Endothelial cell of hepatic sinusoid (primary cell): ENCODE data around the gene MYH11.

ENCODE experiments used
- in situ Hi-C: cut with HindIII; loops from 2 replicates; pipeline ENCODE4 v1.10.0; 2017; ENCODE audit warnings: low sequenced_read_pairs

Gene MYH11

GRCh38 chr16:15856901-15857698, at the start of gene MYH11:
MYH11 (minus strand) TSS chr16:15857028; CDS start chr16:15838252, 18,776 bp downstream.
- in situ Hi-C loops, result no loop called here

DNA sequence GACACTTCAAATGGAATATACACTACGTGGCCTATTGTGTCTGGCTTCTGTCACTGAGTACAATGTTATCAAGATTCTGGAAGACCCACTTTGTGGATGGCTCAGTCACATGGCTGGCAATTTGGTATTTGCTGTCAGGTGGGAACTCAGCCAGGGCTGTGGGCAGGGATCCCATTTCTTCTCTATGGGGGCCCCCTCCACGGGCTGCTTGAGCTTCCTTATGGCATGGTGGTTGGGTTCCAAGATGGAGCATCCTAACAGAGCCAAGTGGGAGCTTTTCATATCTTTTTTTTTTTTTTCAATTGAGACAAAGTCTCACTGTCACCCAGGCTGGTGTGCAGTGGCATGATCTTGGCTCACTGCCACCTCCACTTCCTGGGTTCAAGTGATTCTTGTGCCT, 49.6 kb upstream of the MYH11 start:
- in situ Hi-C loops, result no loop called here

GRCh38 chr16:15903960-15904359, 47.1 kb upstream of the MYH11 start:
- in situ Hi-C loops, result no loop called here

DNA sequence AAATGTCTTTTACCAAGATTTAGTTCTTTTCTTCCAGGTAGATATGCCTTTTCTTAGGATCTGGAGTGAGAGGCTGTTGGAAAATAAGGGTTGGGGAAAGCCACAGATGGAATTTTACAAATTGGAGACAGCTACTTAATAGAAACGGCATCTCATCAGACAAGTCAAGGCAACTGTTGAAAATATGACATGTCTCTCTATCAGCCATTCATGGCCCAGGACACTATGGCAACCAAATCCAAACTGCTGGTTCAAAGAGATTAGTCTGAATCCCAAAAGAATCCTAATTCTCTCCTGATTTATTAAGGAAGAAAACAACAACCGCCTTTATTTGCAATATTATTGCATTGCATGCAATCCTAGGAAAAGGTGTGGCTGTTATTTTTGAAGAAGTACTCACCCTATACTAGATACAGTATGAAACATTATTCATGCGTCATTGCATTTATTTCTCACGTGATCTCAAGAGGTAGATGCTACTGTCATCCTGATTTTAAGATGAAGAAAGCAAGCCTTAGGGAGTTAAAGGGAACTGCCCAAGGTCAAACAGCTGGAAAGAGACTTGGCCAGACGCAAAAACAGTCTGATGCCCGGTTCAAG, 44.2 kb upstream of the MYH11 start:
- in situ Hi-C loops, result no loop called here

DNA sequence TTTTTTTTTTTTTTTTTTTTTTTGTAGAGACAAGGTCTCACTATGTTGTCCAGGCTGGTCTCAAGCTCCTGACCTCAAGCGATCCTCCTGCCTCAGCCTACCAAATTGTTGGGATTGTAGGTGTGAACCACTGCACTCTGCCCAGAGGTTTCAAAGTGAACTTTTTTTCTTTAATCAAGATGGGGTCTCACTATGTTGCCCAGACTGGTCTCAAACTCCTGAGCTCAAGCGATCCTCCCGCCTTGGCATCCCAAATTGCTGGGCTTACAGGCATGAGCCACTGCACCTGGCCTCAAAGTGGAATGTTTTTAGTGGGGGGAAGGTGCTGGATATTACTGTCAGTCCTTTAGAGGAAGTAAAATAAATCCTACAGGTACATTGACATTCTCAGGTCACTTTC, 43.5 kb upstream of the MYH11 start:
- in situ Hi-C loops, result no loop called here

GRCh38 chr16:15899538-15900100, 42.8 kb upstream of the MYH11 start:
- in situ Hi-C loops, result loop anchor here (25.0 kb wide), 1 partner anchor 88 kb away; no protein-coding TSS in a partner anchor

GRCh38 chr16:15898654-15899053, 41.8 kb upstream of the MYH11 start:
- in situ Hi-C loops, result loop anchor here (25.0 kb wide), 1 partner anchor 89 kb away; no protein-coding TSS in a partner anchor

DNA sequence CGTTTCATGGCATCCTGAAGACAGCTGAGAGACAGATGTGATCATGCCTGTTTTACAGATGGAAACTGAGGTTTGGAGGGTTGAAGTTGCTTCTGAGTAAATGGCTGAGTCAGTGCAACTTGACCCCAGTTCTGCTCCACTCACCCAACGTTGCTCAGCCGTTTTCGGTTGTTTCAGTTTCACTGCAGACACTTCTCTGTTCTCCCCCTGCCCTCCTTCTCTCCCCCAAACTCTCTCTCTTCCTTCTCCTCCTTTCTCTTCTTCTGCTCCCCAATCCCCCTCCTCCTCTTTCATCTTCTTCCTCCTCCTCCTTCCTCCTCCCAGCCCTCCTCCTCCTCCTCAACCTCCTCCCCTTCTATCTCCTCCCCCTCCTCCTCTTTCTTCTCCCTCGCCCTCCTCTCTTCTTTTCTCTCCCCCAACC, 41.0 kb upstream of the MYH11 start:
- in situ Hi-C loops, result loop anchor here (25.0 kb wide), 1 partner anchor 89 kb away; no protein-coding TSS in a partner anchor

DNA sequence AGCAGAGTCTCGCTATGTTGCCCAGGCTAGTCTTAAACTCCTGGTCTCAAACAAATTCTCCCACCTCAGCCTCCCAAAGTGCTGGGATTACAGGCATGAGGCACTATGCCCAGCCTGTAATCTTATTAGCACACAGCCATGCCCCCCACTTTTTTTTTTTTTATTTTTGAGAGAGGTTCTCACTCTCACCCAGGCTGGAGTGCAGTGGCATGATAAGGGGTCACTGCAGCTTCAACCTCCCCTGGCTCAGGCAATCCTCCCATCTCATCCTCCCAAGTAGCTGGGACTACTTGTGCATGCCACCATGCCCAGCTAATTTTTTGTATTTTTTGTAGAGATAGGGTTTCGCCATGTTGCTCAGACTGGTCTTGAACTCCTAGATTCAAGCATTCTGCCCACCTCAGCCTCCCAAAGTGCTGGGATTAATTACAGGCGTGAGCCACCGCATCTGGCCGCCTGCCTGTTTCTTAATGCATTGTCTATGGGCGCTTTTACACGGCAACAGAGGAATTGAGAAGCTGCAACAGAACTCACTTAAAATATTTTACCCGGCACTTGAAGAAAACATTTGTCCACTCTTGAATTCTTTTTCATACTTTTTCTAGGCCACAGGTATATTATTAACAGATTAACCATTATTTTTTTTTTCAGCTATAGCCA, 40.4 kb upstream of the MYH11 start:
- in situ Hi-C loops, result loop anchor here (25.0 kb wide), 1 partner anchor 90 kb away; no protein-coding TSS in a partner anchor

DNA sequence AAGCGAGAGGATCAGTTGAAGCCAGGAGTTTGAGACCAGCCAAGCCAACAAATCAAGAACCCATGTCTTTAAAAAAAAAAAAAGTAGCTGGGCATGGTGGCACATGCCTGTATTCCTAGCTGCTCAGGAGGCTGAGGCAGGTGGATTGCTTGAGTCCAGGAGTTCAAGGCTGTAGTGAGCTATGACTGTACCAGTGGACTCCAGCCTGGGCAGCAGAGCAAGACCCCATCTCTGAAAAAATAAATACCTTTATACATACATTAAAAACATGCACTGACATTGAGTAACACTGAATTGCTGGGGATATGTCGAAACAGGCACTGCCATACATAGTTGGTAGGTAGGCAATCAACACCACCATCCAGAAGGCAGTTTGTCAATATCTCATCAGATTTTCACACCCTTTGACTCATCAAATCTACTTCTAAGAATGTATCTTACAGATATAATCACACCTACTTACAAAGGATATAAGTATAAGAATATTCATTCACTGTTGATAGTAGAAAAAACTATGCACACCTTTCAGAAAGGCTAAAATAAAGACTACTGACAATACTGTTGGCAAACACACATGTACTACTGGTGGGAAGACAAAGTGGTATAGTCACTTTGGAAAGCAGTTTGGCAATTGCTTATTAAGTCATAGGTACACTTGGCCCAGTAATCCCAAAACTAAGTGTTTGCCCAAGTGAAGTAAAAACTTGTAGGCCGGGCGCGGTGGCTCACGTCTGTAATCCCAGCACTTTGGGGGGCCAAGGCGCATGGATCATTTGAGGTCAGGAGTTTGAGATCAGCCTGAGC, 37.9 kb upstream of the MYH11 start:
- in situ Hi-C loops, result loop anchor here (25.0 kb wide), 1 partner anchor 93 kb away; no protein-coding TSS in a partner anchor

DNA sequence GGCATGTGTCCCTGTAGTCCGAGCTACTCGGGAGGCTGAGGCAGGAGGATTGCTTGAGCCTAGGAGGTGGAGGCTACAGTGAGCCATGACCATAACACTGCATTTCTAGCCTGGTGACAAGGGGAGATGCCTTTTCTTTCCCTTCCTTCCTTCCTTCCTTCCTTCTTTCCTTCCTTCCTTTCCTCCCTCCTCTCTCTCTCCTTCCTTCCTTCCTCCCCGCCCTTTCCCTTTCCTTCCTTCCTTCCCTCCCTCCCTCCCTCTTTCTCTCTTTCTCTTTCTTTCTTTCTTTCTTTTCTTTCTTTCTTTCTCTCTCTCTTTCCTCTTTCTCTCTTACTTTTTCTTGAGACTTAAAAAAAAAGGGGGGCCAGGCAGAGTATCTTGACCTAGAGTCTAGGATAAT, 34.7 kb upstream of the MYH11 start:
- in situ Hi-C loops, result loop anchor here (25.0 kb wide), 1 partner anchor 96 kb away; no protein-coding TSS in a partner anchor

DNA sequence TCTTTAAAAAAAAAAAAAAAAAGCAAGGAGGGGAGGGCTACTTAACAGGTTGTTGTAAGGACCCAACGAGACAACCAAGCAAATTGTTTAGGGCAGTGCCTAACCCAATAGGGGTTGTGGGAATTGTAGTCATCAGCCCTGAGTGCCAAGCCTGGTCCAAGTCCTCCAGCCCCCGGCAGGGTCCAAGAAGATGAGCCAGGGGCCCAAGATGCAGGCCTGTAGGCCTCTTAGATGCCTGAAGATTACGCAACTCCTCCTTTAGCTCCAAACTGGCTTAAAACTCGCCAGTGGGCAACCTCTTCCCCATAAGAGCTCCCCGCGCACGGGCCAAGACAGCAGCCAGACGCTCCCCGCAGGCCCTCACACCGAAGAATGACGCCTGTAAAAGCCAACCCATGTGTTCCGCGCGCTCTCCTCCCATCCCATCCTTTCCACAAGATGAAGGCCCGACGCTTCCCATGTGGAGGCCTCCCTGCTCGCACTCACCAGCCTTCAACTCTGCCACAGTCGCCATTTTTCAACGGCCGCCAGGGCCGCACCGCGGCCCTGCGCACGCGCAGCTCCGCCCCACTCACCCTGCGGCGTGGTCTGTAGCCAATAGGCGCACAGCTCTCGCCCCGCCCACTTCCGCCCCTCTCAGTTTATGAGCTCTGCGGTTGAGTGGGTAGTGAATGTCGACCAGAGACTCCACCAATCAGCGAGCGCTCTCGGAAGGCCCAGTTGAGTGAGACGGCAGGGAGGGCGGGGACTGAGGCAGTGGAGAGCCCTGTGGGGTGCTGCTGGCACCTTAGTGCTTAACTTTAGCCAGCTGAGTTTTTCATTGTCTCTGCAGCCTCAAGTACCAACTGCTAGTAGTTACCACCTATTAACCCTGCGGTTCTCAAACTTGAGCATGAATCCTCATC, 31.5 kb upstream of the MYH11 start, which contains the start of gene CEP20:
Gene CEP20, minus strand, starts transcription at position 532 of the 905 bp plus-strand sequence. Its CDS starts 18 bp downstream, at position 514.
- in situ Hi-C loops, result loop anchor here (25.0 kb wide), 1 partner anchor 99 kb away; no protein-coding TSS in a partner anchor

GRCh38 chr16:15887283-15887682, 30.5 kb upstream of the MYH11 start:
- in situ Hi-C loops, result loop anchor here (25.0 kb wide), 1 partner anchor 100 kb away; no protein-coding TSS in a partner anchor

DNA sequence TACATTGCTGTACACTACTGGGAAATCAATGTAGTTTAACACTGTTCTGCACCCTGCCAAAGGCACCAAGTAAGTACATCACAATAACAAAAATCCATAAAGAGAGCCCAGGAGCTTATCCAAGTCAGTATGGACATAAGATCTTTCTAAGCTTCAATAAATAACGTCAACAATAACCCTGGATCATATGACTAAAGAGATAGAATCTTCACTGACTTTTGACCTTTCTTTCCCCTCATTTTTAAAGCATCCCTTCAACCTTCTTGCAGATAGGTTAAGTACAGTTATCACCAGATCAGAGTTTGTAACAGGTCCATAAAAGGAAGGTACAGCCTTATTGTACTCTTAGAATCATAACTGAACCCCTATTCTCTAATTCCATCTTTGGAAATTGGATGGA, 29.2 kb upstream of the MYH11 start:
- in situ Hi-C loops, result loop anchor here (25.0 kb wide), 1 partner anchor 101 kb away; no protein-coding TSS in a partner anchor

- in situ Hi-C loops, result loop anchor here (25.0 kb wide), 1 partner anchor 102 kb away; no protein-coding TSS in a partner anchor
These were observed 28.8 kb upstream of the MYH11 start for GRCh38 chr16:15885560-15886001.

- in situ Hi-C loops, result loop anchor here (5.0 to 25.0 kb wide), 2 partner anchors 105 to 150 kb away; no protein-coding TSS in a partner anchor
These were observed 25.7 kb upstream of the MYH11 start for GRCh38 chr16:15882563-15882962.

DNA sequence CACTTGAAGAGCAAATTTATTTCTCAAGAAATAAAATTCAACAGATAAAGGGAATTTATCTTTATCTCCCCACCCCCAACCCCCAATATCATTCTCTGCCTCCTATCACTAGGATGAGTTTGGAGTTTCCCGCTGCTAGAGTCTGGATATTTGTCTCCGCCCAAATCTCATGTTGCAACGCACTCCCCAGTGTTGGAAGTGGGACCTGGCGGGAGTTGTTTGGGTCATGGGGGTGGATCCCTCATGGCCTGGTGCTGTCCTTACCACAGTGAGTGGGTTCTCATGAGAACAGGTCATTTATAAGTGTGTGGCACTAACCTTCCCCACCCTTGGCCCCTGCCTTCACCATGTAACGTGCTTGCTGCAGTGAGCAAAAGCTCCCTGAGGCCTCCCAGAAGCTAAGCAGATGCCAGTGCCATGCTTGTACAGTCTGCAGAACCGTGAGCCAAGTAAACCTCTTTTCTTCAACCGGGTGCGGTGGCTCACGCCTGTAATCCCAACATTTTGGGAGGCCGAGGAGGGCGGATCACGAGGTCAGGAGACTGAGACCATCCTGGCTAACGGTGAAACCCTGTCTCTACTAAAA, 25.1 kb upstream of the MYH11 start:
- in situ Hi-C loops, result loop anchor here (5.0 to 25.0 kb wide), 2 partner anchors 105 to 150 kb away; no protein-coding TSS in a partner anchor
